ENCODE data around the gene RALB.
A peak's percentile ranks its signal among the peaks of the same experiment; 100 is the strongest.

Gene RALB, protein sequence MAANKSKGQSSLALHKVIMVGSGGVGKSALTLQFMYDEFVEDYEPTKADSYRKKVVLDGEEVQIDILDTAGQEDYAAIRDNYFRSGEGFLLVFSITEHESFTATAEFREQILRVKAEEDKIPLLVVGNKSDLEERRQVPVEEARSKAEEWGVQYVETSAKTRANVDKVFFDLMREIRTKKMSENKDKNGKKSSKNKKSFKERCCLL

GRCh38 chr2:120252225-120253020, at the start of gene RALB:
TSS of gene RALB (plus strand) at chr2:120252852. CDS start at chr2:120278665, 25,813 bp downstream.
- peak; percentile 99 for DNase-seq

GRCh38 chr2:120203251-120204021, 49.2 kb upstream of the RALB start:
- DNase-seq: no peak

DNA sequence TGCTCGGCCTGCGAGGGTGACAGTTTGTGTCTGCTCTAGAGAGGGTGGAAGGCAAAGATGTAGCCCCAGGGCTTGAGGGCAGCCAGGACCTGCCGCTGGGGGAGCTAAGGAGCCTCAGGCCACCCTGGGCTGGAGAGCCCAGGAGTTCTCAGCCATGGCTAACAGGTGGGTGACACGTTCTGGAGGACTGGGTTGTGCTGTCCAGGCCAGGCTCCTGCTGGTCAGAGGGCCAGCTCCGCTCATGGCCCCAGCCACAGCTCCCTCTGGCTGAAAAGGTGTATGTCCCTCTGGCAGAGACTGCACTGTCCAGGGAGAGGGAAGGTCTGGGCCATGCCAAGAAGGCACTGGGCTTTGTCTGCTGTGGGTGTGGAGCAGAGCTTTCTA, 48.6 kb upstream of the RALB start:
- no peak for DNase-seq

- no peak for DNase-seq
Measured at GRCh38 chr2:120204417-120204816, 48.2 kb upstream of the RALB start.

- DNase-seq: no peak
Measured at GRCh38 chr2:120204945-120205670, 47.5 kb upstream of the RALB start.

- peak; percentile 36 for DNase-seq
Measured at GRCh38 chr2:120206022-120206581, 46.5 kb upstream of the RALB start.

- no peak for DNase-seq
Measured at GRCh38 chr2:120208381-120209353, 44.0 kb upstream of the RALB start.

DNA sequence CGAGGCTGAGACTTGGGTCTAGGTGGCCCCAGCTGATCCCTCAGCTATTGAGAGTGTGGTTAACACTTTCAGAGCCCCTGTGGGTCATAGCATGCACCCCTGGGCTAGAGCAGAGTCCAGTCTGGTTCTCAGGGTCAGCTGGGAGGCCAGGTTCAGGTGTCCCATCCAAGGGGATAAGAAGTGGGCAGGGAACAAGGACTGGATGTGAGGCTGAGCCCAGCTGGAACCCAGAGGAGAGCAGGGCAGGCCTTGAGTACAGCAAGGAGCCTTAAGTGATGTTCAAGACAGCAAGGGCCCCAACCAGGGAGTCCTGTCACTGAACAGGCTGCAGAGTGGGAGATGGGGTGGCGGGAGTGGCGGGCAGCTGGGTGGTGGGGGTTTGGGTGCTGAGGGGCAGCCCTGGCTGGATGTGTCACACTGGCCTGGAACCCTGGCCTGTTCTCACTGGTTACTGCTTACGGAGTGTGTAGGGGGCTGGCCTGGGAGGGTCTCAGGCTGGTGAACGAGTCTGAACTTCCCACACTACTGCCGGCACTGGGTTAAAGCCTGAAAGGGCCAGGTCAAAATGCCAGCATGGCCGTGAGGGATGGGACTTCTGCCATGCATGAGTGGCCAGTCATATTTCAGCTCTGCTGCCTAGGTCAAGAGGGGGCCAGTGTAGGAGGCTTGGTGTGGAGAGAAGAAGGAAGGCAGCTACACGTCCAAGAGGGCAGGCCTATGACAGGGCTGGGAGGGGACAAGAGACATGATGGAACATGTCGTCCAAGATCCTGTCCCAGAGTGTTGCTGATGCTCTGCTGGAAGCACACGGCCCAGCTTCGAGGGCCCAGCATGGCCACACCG, 43.0 kb upstream of the RALB start:
- no peak for DNase-seq

- peak; percentile 36 for DNase-seq
Measured at GRCh38 chr2:120210270-120210693, 42.4 kb upstream of the RALB start.

DNA sequence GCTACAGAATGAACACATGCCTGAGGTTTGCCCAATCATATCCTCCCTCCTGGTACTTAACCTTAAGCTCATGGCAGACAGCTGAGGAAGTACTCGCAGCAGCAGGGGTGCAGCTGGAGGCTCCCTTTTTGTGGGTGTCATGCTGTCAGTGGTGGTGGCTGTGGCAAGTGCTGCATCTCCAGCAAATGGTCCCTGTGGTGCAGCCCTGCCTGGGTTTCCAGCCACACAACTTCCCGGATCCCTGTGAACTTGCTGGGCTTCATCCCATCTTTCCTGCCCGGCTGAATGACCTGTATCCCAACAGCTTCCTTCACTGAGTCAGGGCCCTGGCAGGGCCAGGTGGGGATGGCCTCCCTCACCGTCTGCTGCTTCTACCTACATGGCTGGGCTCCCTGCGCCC, 34.5 kb upstream of the RALB start:
- no peak for DNase-seq

DNA sequence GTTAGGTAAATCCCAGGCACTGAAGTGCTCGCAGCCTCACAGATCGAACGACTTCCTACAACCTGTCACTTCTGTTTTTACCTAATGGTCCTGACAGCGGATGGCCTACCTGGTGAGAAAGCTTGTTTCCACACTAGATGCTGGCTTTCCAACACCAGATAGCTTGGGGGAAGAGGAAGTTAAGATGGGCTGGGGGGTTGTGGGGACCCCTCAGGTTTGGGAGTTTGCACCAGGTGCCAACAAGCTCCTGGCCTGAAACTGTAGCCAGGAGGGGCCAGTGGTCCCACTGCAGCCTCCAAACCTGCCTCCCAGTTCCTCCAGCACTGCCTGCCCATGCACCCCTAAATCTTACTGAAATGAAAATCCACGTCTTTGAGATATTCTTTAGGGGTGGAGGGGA, 33.4 kb upstream of the RALB start:
- no peak for DNase-seq

DNA sequence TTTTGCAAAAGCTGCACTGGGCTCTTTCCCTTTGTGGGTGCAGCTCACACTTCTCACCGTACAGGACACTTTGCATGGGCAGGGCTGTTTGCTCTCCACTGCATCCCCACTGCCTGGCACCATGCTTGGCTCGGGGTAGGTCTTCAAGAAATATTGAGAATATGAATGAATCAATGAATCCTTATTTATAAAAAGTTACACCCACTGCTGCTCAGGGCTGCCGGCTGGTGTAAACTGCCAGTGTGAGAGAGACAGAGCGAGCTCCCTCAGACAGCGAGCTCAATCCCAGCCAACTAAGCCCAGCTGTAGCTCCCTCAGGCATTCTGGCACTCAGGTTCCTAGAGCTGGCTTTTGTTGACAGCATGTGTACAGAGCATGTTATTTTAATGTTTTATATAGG, 32.9 kb upstream of the RALB start:
- no peak for DNase-seq

DNA sequence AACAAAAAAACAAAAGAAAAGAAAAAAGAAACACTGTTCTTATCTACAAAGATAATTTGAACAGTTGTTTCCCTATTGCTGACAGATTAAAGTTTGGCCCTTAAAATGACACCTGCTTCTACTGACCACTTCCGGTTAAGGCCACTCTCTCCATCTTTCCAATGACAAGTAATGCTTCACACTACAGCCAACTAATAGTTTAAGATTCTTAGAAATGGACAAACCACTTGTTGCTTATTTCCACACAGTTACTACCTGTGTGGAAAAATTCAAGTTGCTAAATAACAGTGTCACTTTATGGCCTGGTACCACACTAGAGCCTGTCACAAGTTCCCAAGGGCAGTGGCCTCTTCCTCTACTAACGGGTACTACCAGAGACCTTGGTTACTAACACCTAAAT, 31.9 kb upstream of the RALB start:
- DNase-seq: no peak

- DNase-seq: no peak
Measured at GRCh38 chr2:120221616-120222015, 31.0 kb upstream of the RALB start.

DNA sequence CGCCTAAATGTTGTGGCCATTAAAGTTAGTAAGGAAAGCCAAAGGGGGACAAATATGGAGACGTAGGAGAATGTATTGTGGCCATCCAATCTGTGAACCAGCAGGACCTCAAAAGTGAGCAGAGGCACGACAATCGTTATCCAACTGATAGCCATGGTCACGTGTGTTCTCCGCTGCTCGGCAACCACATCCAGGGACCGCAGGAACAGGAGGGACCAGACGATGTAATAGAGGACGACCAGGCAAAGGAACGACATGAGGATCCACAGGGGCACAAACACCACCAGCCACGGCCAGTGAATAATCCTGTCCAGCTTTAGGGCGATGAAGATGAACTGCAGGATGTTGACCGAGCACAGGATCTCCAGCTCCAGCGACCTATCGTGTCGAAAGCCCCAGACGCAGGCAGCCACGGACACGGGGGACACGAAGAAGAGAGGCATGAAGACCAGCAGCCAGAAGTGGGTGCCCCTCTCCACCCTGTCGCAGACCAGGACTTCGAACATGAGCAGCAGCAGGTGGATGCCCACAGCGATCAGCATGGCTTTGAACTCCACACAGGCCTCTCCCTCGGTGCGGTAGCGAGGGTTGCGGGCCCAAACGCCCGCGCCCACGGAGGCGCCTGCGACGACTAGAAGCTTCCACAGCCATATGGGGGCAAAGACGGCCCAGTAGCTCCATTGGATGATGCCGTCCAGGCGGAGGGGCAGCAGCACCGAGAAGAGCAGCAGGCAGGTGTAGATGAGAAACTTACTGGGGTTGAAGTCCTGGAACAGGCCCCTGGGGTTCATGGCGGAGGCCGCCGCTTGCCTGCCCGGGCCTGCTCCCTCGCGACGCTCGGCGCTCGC, 30.2 kb upstream of the RALB start:
- no peak for DNase-seq

GRCh38 chr2:120223034-120223912, 29.4 kb upstream of the RALB start, which contains the start of gene TMEM185B:
TSS of gene TMEM185B (minus strand) at chr2:120223400. CDS start at chr2:120222976, 424 bp downstream.
- peak; percentile 93 for DNase-seq

- no peak for DNase-seq
Measured at GRCh38 chr2:120224256-120224655, 28.4 kb upstream of the RALB start.

Data from CD4-positive, alpha-beta T cell treated with Interleukin-10 for 1 hour (primary cell).